NCI-H1417 treated with DMSO at 0.1 percent for 48 hours (cell line): Measurements from ENCODE around the gene MOV10L1.
"Not testable (repeated sequence)": the region's sequence is repeated elsewhere in the genome, so short reads cannot be mapped to it uniquely, and the experiment has no call there.

Source experiments
- DNase-seq: peaks from one replicate; lab custom pipeline; 2025; lab: John Stamatoyannopoulos, UW

The MOV10L1 gene

DNA sequence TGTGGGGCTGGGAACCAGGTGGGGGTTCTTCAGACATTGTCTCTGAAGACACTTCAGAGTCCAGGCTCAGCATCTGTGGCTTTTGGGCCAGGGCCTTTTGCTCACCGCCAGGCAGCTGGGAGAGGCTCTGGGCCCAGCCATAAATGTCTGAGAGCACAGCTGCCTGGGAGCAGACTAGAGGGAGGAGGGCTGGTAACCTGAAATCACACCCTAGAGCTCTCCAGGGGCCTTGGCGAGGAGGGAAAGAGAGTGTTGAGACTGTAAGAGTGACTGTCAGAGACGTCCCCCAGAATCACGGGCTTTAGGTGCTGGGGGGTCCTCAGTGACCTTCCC, 100.0 kb downstream of the MOV10L1 start:
- no peak for DNase-seq

DNA sequence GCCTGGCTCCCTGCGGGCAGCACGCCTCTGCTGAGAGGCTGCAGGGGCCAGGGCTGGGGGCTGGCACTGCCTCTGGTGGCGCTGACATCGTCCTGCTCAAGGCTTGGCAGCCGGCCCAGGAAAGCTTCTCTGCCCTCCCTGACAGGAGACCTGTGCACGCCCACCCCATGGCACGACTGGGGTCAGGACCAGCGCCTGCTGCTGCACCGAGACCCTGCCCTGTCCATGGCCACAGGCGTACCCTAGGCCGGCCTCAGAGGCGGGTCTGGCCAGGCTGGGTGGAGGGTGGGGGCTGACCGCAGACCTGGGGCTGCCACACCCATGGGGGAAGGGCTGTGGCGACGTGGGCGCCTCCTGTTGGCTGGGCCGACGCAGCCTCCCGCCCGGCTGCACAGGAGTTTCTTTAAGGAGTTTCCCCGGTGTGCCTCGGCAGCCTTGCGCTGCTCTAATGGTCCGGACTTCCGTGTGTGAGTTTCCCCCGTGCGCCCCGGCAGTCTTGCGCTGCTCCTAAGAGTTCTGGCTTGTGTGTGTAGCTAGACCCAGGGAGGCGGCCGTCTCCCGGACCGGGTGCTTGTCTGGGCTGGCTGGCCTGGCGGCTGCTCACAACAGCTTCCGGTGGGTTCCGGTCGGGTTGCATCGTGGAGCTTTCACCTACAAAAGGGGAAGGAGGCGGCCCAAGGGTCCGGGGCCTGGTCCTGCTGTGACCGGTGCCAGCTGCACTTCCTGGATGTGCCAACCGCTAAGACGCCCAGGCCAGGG, 100.6 kb downstream of the MOV10L1 start:
- no peak for DNase-seq

DNA sequence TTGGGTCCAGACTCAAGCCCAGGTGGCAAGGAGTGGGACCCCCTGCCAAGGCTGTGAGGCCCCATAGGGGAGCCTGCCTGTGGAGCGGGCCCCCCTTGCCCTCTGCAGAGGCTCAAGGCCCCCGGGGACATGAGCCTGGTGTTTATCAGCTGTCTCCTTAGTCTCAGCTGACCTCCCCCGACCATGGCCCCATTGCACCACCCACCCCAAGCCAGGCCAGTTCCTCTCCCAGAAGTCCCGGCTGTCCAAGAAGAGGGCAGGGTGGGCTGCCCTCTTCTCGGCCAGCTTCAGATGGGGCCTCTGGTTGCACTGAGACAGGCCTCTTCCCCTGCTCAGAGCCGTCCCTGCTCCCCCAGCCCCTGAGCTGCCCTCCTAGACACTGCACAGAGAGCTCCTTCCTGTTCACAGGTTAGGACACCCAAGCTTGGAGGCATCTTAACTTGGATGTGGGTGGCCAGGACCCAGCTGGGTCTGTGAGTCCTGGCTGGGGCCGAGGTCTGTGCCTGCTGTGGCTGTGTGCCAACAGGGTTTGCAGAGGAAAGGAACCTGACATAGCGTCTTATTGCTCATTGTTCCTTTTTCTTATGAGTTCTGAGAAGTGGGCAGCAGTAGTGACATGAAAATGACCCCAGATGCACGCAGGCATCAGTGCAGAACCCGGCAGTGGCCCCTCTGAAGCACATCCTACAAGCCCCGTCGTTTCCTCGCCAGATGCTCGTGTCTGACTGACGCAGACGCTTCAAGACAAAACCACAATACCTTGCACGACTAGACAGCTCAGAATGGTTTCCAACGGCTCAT, 101.3 kb downstream of the MOV10L1 start:
- no peak for DNase-seq

DNA sequence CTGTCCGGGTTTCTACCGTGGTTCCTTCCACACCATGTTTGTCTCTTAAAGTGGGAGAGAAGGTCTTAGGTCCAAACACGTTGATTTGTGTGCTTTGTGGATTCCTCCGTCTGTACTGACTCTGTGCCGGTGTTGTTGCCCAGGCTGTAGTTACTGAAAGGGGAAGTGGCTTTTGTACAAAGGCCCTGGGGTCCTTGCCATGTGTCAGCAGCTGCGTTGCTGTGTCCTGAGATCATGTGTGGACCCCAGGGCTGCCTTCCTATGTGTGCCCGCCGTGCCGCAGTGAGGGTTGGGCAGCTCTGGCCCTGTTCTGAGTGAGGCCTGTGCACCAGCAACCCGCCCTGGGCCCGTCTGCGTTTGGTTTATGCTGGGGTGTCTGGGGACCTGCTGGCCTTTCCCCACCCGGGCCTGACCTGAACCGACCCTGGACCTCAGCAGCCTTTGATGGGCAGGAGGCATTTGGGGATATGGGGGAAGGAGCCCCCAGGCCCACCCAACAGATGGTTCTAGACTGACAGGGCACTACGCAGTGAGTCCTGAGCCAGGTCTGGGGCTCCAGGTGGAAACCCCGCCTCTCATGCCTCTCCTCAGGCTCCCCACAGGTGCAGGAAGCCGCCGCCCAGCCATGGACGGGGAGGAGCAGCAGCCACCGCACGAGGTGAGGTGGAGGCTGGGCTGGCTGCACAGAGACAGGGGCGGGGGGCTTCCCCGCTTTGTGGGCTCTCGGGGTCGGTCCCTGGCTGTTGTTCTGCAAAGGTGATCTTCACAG, 102.8 kb downstream of the MOV10L1 start:
- DNase-seq, result no peak

DNA sequence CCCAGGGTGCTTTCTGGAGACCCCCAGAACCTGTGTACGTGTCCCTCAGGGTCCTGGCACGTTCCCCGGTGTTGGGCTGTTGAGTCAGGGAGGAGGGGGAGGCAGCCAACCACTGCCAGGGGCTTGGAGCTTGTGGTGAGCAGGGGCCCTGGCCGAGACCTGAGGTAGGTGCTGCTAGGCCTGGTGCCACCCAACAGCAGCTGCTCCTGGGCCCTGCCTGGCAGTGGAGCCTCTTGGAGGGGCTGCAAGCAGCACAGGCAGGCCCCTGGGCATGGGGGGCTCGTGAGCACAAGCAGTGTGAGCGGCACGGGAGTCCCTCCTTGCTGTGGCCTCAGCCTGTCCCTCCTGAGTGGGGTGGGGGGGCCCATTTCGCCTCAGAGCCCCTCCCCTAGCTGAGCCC, 103.8 kb downstream of the MOV10L1 start:
- DNase-seq, result no peak

DNA sequence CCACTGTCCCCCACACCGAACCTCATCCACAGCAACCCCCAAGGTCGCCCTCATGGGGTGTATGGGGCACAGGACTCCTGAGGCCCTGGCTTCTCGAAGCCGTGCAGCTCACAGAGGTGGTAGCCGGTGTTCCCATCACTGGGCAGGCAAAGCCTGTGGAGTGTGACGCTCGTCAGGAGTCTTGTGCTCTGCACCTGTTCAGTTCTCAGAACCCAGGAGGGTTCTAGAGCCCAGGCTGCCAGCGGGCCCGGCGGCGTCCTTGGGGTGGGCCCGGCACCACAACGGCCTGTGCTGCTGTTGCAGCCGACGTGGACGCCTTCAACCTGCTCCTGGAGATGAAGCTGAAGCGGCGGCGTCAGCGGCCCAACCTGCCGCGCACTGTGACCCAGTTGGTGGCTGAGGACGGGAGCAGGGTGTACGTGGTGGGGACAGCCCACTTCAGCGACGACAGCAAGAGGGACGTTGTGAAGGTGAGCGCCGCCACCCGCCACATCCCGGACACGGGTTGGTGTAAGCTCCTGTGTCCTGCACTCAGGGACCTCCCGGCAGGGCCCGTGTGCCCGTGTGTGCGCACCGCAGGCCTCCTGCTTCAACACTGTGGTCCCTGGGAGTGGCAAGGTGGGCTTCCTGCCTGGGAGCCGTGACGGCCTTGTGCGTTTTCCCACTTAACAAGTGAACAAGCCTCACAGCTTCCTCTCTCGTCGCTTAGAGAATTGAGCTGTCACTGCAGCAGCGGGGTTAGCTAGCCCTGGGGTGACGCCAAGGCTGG, 104.4 kb downstream of the MOV10L1 start:
- DNase-seq, result no peak

DNA sequence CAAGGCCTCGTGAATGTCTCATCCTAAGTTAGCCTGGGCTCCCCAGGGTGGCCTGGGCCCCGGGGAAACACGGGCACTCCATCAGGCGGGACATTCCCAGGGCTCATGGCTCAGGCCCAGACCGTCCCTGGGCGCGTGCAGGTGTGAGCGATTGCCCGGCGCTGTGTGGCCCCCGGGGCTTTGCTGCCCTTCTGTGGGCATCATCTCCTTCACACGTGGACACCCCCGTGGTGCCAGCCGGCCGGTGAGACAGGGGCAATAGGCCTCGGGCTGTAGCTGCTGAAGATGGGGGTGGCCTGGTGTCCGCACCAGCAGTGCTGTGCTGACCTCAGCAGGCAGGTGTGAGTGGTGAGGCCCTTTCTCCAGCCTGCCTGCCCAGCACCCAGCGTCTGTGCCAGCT, 106.5 kb downstream of the MOV10L1 start:
- no peak for DNase-seq

DNA sequence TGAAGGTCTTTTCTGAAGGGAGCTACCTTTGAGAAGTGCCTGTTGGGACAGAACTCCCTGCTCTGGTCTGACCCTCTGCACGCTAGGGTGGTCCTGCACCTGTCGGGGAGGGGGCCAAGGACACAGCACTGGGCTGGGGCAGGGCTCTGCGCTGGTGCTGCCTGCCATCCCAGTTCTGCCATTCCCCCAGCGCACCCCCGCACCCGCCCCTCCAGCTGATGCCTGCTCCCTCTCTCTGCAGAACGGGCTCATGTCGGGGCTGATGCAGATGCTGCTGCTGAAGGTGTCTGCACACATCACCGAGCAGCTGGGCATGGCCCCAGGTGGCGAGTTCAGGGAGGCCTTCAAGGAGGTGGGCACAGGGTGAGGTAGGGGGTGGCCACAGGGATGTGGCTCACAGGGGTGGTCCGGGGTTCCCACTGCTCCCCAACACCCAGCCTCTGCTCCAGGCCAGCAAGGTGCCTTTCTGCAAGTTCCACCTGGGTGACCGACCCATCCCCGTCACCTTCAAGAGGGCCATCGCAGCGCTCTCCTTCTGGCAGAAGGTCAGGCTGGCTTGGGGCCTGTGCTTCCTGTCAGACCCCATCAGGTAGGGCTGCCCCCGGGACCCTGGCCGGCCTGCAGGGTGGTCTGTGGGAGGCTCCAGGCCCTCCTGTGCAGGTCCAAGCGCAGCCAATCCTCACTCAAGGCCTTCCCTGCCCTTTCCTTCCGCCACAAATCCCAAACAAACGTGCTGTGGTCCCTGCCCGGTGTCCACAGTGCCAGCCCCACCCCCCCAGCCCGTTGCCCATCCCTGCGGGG, 107.4 kb downstream of the MOV10L1 start:
- no peak for DNase-seq

DNA sequence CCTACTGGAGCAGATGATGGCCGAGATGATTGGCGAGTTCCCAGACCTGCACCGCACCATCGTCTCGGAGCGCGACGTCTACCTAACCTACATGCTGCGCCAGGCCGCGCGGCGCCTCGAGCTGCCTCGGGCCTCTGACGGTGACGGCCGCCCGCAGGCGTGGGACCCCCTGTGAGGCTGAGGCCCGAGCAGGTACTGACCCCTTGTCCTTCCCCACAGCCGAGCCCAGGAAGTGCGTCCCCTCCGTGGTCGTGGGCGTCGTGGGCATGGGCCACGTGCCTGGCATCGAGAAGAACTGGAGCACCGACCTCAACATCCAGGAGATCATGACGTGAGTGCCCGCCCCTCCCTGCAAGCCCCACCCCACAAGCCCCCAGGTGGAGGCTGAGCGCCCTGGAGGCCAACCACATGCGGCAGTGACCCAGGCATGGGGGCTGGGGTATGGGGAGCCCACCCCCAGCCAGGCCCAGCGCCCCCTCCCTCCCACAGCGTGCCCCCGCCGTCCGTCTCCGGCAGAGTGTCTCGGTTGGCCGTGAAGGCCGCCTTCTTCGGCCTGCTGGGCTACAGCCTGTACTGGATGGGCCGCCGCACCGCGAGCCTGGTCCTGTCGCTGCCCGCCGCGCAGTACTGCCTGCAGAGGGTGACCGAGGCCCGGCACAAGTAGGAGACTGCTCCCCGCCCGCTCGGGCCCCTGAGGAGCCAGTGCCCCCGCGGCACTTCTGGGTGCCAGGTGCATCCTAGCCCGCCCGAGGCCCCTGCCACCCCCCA, 108.2 kb downstream of the MOV10L1 start:
- DNase-seq, result no peak

DNA sequence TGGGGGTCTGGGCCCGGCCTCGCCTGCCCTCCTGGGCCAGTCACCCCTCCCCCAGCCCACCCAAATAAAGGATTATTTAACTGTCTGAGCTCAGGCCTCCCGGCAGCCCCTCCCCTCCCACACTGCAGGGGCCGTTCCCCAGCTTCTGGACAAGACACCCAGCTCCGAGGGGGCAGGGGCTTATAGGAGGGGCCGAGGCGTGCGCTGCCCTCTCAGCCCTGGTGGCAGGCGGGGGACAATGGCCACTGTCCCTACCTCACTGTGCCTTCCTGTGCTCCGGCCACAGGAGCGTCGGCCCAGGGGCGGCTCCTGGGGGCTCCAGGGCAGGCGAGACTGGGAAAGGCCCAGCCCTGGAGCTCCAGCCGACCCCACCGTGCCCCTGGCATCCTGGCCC, 108.8 kb downstream of the MOV10L1 start:
- DNase-seq, result no peak

DNA sequence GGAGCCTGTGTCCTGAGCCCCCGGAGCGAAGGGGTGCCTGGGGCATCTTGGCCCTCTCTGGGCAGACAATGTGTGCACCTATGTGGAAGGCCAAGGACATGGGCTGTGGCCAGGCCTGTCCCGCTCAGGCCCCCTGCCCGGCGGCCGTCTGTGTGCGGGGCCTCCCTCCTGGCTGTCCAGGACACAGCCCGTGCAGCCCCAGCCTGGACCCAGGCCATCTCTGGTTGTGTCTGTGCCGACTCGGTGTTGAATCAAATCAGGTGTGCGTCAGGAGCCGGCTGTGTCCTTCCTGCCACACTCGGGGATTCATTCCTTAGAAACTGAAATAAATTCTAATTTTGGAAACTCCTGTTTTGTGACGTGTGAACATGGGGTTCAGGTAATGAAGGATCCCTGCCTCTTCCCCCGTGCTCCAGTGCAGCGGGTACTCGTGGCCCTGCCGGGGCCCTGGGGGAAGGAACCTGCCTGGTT, 109.5 kb downstream of the MOV10L1 start:
- no peak for DNase-seq

DNA sequence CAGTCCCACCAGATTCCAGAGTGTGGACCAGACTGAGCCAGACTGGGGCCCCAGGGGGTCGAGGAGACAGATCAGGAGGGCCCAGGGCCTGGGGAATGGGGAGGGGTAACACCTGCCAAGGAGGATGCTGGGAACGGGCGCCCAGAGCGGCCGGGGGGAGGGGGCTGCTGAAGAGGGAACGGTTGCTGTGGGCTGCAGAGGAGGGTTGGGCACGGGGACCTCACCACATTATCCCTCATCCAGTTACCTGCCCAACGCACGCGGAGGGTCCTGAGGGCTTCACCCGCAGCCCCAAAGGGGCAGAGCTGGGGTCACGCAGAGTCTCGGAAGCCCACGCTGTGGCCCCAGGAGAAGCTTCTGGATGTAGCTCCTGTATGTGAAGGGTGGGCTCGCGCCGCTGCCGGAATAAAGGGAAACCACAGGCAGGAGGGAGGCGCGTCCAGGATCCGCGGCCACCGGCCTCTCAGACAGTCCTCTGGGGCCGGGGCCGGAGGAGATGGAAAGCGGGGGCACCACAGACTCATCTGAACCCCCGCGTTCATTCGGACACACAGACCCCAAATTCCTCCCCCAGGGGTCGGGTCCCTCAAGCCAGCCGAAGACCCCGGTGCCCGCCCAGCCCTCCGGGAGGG, 110.1 kb downstream of the MOV10L1 start:
- no peak for DNase-seq

DNA sequence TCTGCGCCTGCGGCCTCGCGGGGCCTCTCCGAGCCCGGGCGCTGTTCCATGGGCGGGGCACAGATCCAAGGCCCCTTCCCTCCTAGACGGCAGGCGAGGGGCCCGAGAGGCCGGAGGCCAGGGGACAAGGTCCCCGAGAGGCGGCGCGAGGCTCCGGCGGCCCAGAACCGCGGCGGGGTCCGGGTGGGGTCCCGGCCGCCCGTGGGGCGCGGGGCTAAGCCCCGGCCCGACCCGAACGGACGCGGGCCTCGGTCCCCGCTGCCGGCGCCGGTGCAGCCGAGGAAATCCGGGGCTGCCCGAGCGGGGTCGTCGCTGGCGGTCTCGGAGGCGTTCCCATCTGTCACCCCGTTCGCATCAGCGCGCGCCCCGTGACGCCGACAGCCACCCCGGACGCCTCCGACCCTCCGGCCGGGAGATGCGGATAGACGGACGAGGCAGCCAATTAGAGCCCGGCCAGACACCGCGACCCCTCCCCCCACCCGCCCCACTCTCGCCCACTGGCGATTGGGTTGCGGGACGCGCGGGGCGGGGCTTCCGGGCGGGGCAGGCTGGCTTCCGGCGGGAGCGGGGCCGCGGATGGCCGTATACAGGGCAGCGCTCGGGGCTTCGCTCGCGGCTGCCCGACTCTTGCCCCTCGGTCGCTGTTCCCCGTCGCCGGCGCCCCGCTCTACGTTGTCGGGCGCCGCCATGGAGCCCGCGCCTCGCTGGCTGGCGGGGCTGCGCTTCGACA, 110.8 kb downstream of the MOV10L1 start, which contains the start of gene SELENOO:
Gene SELENOO (plus strand): TSS at position 551 of the 730 bp plus-strand sequence. CDS start 26 bp downstream, at position 577.
- DNase-seq, result no peak

DNA sequence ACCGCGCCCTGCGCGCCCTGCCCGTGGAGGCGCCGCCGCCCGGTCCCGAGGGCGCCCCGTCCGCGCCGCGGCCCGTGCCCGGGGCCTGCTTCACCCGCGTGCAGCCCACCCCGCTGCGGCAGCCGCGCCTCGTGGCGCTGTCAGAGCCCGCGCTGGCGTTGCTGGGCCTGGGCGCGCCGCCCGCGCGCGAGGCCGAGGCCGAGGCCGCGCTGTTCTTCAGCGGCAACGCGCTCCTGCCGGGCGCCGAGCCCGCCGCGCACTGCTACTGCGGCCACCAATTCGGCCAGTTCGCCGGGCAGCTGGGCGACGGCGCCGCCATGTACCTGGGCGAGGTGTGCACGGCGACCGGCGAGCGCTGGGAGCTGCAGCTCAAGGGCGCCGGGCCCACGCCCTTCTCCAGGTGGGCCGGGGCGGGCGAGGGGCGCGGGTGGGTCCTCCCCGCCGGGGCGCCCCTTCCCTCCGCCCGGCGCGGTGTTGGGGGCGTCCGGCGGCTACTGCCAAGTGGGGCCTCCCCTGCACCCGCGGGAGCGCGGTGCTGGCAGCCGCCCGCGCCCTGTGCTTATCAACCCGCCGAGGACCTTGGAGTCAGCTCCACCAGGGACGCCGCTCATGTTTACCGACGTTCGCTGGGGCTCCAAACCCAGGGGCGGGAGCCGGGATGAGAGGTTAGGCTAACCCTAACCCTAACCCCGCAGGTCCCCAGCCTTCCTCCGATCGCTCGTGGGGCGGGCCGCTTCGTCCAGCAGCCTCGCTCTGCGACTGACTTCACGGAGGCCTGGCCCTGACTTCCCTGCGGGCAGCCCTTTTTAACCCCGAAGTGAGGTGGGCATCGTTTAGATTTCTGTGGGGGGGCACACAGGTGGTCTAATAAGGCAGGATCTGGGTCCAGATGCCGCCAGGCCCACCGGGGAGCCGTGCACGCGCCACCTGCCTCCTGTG, 111.7 kb downstream of the MOV10L1 start:
- no peak for DNase-seq

DNA sequence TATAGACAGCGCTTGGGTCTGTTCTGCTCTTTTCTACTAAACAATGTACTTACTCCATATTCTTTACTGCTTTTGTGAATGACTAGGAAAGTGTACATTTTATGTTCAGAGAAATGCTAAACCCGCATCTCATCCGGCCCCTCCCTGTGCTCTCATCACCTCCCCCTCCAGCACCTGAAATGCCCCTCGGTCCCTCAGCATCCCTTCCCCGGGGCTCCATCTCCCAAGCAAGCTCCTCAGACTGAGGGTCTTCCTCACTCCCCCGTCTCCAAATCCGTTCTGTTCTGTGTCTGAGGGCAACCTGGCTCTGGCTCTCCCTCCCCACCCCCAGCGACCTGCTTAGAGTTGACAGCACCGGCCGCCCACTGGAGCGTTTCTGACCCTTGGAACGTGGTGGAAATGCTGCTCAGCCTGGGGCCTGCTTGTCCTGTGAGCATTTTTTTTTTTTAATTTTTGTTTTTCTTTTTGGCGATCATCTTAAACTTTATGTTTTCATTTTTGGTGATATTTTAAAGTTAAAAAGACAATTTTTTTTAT, 112.4 kb downstream of the MOV10L1 start:
- no peak for DNase-seq

DNA sequence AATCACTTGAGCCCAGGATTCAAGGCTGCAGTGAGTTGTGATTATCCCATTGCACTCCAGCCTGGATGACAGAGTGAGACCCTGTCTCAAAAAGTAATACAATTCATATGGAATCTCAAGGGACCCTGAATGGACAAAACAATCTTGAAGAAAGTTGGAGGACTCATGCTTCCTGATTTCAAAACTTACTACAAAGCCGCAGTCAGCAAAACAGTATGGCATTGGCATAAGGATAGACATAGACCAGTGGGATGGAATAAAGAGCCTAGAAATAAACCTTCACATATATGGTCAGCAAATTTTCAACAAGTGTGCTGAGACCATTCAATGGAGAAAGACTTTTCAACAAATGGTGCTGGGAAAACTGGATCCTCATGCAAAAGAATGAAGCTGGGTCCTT, 113.5 kb downstream of the MOV10L1 start:
- DNase-seq, result no peak

DNA sequence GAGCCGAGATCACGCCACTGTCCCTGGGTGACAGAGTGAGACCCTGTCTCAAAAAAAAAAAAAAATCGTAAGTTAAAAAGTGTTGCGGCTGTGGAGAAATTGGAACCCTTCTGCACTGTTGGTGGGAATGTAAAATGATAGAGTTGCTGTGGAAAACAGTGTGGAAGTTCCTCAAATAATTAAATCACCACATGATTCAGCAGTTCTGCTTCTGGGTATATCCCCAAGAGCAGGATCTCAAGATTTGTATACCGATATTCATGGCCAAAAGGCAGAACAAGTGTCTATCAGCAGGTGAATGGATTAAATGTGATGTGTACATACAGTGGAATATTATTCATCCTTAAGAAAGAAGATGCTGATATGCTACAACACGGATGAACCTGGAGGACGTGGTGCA, 114.8 kb downstream of the MOV10L1 start:
- DNase-seq, result no peak

DNA sequence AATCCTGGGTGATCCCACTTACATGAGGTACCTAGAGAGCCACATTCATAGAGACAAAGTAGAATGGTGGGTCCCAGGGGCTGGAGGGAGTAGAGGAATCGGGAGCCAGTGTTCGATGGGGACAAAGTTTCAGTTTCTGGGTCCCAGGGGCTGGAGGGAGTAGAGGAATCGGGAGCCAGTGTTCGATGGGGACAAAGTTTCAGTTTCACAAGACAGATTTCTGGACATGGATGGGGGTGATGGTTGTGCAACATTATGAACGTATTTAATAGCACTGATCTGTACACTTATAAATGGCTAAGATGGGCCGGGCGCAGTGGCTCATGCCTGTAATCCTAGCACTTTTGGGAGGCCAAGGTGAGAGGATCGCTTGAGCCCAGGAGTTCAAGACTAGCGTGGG, 115.2 kb downstream of the MOV10L1 start:
- not testable (repeated sequence) for DNase-seq
